ENCODE measurements around the gene HOXB6. TPM values are rescaled to one million over a fixed set of nuclear protein-coding genes. Genes with fewer than 3 reads are reported as not detected.

The HOXB6 gene
- total RNA-seq, 1 donor from 2014 or later, result 51.0 TPM

GRCh38 chr17:48624118-48624517, 19.3 kb upstream of the HOXB6 start:
- no peak for DNase-seq (ENCODE audit: extremely low read depth, low read depth, low spot score)

DNA sequence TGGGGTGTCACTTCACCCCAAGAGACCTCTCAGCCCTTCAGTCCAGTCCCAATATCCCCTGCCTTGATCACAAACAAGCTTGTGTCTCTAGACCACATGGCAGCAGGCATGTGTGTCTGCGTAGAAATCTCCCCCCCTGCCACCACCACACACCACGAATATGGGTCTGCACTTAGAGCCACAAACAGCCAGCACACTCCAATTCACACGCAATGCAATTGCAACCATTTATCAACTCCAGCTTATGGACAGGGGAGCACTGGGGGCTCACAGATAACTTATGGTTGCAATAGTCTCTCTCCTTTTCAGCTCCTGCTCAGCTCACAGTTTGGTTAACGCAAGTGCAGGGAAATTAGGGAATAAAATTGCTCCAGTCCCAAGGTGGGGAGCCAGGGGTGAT, 18.8 kb upstream of the HOXB6 start:
- DNase-seq (ENCODE audit: extremely low read depth, low read depth, low spot score), result no peak

DNA sequence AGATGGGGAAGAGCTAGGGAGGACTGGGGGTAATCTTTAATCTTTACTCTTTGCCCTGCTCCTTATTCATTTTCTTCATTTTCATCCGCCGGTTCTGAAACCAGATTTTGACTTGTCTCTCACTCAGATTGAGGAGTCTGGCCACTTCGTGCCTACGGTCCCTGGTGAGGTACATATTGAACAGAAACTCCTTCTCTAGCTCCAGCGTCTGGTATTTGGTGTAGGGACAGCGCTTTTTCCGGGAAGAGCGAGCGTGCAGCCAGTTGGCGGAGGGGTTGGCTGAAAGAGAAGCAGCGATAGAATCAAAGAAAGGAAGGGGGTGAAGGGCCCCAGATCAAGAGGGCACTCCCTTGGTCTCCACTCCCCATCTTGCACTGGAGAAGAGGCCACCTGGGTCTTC, 18.1 kb upstream of the HOXB6 start:
- DNase-seq (ENCODE audit: extremely low read depth, low read depth, low spot score), result no peak

DNA sequence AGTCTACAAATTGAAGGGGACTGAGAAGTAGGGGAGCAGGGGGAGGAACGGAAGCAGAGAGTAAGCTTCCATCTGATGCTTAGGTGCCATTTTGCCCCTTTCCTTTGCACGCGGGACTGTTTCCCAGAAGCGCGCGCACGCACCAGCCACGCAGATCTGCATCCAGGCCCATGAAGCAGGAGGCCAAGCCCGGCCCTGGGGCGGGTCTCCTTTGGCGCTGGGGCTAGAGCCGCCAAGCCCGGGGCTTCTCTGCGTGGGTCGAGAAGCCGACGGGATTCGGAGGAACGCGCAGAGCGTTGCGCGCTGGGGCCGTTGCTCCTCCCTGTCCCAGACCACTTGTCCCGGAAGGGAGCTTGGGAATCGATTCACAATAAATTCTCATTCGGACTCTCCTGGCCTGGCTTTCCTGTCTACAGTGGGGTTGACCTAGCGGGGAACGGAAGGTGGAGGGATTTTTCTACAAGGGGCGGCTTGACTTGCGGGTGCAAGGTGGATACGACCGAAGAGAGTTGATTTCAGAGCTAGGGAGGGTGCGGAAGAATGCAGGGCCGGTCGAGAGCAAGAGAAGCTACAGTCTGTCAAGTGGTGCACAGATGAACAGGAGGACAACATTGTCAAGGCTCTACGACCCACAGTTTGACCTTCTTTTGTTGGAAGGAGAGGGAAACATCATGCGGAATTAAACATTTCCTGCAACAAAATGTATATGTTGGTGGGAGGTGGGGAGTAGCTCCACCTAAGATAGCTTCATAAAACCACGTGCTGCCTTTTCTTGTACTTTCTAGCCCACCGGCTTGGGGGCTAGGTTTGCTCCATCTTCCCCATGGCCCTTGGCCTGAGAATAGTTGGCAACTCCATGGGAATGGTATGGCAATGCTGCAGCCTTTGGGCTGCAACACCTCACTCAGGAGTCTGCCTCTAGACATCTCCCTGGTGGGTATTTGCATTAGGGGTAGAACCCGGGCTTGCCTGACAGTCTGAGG, 16.9 kb upstream of the HOXB6 start:
- DNase-seq (ENCODE audit: extremely low read depth, low read depth, low spot score), result no peak

GRCh38 chr17:48620461-48621139, 15.8 kb upstream of the HOXB6 start:
- DNase-seq (ENCODE audit: extremely low read depth, low read depth, low spot score), result no peak

DNA sequence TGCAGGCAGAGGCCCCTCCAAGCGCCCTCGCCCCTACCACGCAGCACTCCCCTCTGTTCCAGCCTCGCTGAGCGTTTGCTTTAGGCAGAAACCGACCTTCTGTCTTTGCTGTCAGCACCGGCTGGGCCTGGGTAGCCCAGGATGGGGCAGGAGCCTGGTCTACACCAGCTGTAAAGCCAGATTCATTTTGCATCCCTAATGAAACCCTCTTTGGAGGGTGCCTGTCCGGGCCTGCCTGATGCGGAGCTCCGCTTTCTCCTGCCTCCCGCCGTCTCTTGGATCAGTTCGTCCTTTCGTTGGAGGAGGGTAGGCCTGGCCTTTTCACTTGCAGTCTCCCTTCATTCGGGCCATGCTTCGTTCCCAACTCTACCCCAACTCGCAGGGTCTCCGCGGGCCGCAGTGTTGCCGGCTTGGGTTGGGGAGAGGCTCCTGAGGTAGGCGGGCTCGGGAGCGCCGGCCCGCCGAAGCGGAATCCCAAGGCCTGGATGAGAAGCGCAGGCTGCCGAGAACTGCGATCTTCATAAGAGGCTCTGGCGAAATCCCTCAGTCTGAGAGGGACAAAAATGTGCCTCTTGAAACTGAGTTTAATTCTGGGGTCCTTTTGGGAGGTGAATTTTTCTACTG, 15.2 kb upstream of the HOXB6 start:
- no peak for DNase-seq (ENCODE audit: extremely low read depth, low read depth, low spot score)

DNA sequence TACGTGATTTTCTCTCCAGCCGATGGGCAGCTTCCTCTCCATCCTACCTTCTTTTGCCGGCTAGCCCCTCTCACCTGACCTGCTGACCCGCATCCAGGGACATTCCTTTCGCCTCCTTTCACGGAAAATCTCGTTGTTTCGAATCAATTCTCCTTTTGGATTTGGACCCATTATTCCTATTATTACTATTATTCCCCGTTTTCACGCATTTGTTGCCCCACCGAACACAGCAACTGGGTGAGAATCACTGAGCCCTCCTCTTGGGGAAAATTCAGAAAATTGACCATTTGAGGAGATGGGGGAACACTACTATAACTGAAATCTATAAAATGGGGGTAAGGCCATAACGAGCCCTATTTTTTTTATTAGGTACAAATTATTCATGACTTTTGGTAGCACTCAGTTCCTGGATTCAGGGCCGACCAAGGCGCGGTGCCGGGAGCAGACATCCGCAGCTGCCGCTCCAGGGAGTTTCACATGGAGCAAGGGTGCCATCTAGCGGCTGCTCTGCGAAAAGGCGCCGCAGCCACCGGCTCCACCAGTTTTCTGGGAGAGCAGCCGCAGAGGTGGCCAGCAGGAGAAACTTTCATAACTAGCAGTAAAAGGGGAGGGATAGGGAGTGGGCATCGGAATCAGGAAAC, 13.6 kb upstream of the HOXB6 start:
- DNase-seq (ENCODE audit: extremely low read depth, low read depth, low spot score), result no peak

GRCh38 chr17:48617471-48618255, 12.9 kb upstream of the HOXB6 start:
- DNase-seq (ENCODE audit: extremely low read depth, low read depth, low spot score), result no peak

GRCh38 chr17:48616717-48617470, 12.1 kb upstream of the HOXB6 start:
- DNase-seq (ENCODE audit: extremely low read depth, low read depth, low spot score), result no peak

- no peak for DNase-seq (ENCODE audit: extremely low read depth, low read depth, low spot score)
Measured at GRCh38 chr17:48615963-48616716, 11.4 kb upstream of the HOXB6 start.

- DNase-seq (ENCODE audit: extremely low read depth, low read depth, low spot score), result no peak
Measured at GRCh38 chr17:48615047-48615962, 10.5 kb upstream of the HOXB6 start, which contains the start of gene HOXB8. TSS of gene HOXB8 (minus strand) at chr17:48615292. CDS start at chr17:48614704, 588 bp downstream.

GRCh38 chr17:48613862-48614694, 9.3 kb upstream of the HOXB6 start:
- DNase-seq (ENCODE audit: extremely low read depth, low read depth, low spot score), result no peak

DNA sequence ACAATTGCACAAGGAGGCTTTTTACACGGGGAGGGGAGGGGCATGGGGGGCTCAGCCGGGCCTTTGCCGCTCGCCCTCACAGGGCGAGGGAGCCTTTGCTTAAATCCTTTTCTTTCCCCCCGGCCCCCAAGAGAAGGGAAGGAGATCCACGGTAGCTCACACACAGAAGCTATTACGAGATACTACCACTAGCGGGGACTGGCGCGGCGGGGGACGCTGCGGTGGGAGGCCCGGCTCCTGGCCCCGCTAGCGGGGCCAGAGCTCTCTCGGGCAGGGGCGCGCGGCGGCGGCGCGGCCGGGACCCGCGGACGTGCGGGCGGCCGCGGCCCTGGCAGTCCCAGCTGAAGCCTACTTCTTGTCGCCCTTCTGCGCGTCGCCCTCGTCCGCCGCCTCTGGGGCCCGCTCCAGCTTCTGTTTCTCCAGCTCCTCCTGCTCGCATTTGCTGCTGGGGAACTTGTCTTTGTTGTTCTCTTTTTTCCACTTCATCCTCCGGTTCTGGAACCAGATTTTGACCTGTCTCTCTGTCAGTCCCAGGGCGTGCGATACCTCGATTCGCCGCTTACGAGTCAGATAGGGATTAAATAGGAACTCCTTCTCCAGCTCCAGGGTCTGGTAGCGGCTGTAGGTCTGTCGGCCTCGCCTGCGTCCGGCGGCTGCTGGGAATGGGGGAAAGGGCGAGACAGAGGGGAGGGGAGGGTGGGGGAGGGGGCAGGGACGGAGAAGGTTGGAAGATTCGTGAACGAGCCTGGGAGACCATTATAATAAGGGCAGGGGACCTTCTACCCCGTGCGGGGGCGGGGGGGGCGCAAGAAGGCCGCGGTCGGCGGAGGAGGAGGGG, 8.3 kb upstream of the HOXB6 start:
- DNase-seq (ENCODE audit: extremely low read depth, low read depth, low spot score), result no peak

DNA sequence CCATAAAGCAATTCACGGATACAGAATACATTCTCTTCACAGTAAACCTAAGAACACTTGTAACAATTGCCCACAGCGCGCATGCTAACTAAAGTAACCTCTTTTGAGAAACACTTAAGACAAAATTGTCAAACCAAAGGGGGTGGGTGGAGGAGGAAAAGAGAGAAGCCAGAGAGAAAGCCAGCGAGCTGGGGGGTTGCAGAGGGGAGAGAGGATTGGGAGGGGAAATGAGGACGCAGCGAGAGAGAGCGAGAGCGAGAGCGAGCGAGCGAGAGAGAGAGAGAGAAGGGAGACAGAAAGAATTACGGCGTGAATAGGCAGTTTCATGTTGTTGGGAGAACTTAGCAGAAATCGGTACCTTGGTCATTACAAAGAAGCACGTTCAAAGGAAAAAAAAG, 7.7 kb upstream of the HOXB6 start:
- DNase-seq (ENCODE audit: extremely low read depth, low read depth, low spot score), result no peak

GRCh38 chr17:48611681-48612455, 7.1 kb upstream of the HOXB6 start:
- DNase-seq (ENCODE audit: extremely low read depth, low read depth, low spot score), result no peak

Measured in glomerular endothelial cell (primary cell).